H1 (cell line): ENCODE data around the gene SYNJ1. TPM values are rescaled to one million over a fixed set of nuclear protein-coding genes. Genes with fewer than 3 reads are reported as not detected.
"Not testable (repeated sequence)": the region's sequence is repeated elsewhere in the genome, so short reads cannot be mapped to it uniquely, and the experiment has no call there.

Experiments used
- CTCF ChIA-PET: fragments of 300-600 bp; sonication (Branson Sonifier 250); formaldehyde crosslinking; loops from one replicate; lab custom pipeline; 2021; ENCODE audit not compliant: partially characterized antibody; lab: Charles Lee
- POLR2A ChIA-PET: fragments of 300-600 bp; sonication (Branson Sonifier 250); formaldehyde crosslinking; loops from one replicate; lab custom pipeline; 2021; ENCODE audit warnings: inconsistent platforms; ENCODE audit not compliant: partially characterized antibody; lab: Charles Lee
- DNase-seq, 2 experiments: peaks; one replicate each; pipeline versions ENCODE4 v3.0.0 to v3.0.0-alpha.2; 2010 to 2022; ENCODE audit warnings: low spot score in 2 of 2, low read depth in 1 of 2, mixed read lengths in 1 of 2
- FAIRE-seq: peaks from 2 replicates; lab custom pipeline; 2011; peaks lifted over from hg19 to GRCh38; lab: Jason Lieb, UNC
- H2AFZ ChIP-seq: 2 replicates; pipeline ENCODE4 v1.8.1; 2012; ENCODE audit warnings: low read length, inconsistent platforms
- H2AK5ac ChIP-seq: 2 replicates; pipeline ENCODE4 v1.6.1; 2013; ENCODE audit warnings: low read depth, low read length
- H2BK120ac ChIP-seq: replicated peaks from 2 replicates; pipeline ENCODE3; 2013; ENCODE audit warnings: low read depth, low read length, inconsistent platforms
- H2BK12ac ChIP-seq: 2 replicates; pipeline ENCODE4 v1.6.1; 2013; ENCODE audit warnings: low read depth, low read length
- H2BK15ac ChIP-seq: 2 replicates; pipeline ENCODE4 v1.6.1; 2013; ENCODE audit warnings: low read length
- H2BK20ac ChIP-seq: 2 replicates; pipeline ENCODE4 v1.6.1; 2013; ENCODE audit warnings: low read length
- H2BK5ac ChIP-seq: 2 replicates; pipeline ENCODE4 v1.6.1; 2013; ENCODE audit warnings: low read depth, low read length
- H3K14ac ChIP-seq: 2 replicates; pipeline ENCODE4 v1.6.1; 2013; ENCODE audit warnings: inconsistent platforms; ENCODE audit not compliant: insufficient read length
- H3K18ac ChIP-seq: 2 replicates; pipeline ENCODE4 v1.6.1; 2013; ENCODE audit warnings: low read length; ENCODE audit errors: extremely low read depth
- H3K23ac ChIP-seq: 2 replicates; pipeline ENCODE4 v1.6.1; 2013; ENCODE audit warnings: inconsistent platforms; ENCODE audit not compliant: insufficient read length
- H3K23me2 ChIP-seq: 2 replicates; pipeline ENCODE4 v1.6.1; 2013; ENCODE audit warnings: low read depth, low read length
- H3K27ac ChIP-seq: 2 replicates; pipeline ENCODE4 v1.6.1; 2011; ENCODE audit warnings: low read depth, low read length, inconsistent platforms
- H3K27me3 ChIP-seq, 4 experiments: replicated peaks in 1 of 4; 1 replicate in 1 of 4; 2 replicates in 3 of 4; pipeline versions ENCODE4 v1.6.1 to v1.8.1; 2011 to 2013; ENCODE audit warnings: low read length in 3 of 4, mild to moderate bottlenecking in 3 of 4, inconsistent platforms in 2 of 4, mixed read lengths in 2 of 4, moderate library complexity in 1 of 4; ENCODE audit not compliant: control insufficient read depth in 3 of 4, insufficient read depth in 3 of 4; ENCODE audit errors: extremely low read depth in 1 of 4
- H3K36me3 ChIP-seq, 4 experiments: 2 replicates each; pipeline versions ENCODE4 v1.6.1 to v1.8.1; 2011 to 2013; ENCODE audit warnings: mild to moderate bottlenecking in 4 of 4, low read length in 3 of 4, moderate library complexity in 2 of 4, control low read depth in 1 of 4, inconsistent platforms in 1 of 4; ENCODE audit not compliant: insufficient read depth in 4 of 4, control insufficient read depth in 2 of 4
- H3K4ac ChIP-seq: replicated peaks from 2 replicates; pipeline ENCODE3; 2013; ENCODE audit warnings: low read length, low read depth, mixed read lengths, inconsistent platforms; ENCODE audit not compliant: insufficient read length
- H3K4me1 ChIP-seq, 4 experiments: replicated peaks in 1 of 4; 1 replicate in 1 of 4; 2 replicates in 3 of 4; pipeline versions ENCODE4 v1.6.1 to v1.8.1; 2011 to 2013; ENCODE audit warnings: low read length in 3 of 4, inconsistent platforms in 2 of 4, mixed read lengths in 1 of 4; ENCODE audit not compliant: insufficient read depth in 4 of 4, control insufficient read depth in 3 of 4
- H3K4me2 ChIP-seq, 2 experiments: 2 replicates each; pipeline versions ENCODE4 v1.6.1 to v1.8.1; 2011 to 2013; ENCODE audit warnings: low read depth in 2 of 2, low read length in 2 of 2, control low read depth in 1 of 2, inconsistent platforms in 1 of 2, mild to moderate bottlenecking in 1 of 2; ENCODE audit not compliant: insufficient read depth in 1 of 2
- H3K4me3 ChIP-seq, 4 experiments: fragments of 200-600, 300-600 bp in 1 of 4; sonication (generic), shearing (Covaris generic), sonication (Bioruptor Twin) in 1 of 4; 2 replicates each; pipeline versions ENCODE4 v1.5.1 to v1.8.1; 2011 to 2016; ENCODE audit warnings: low read length in 4 of 4, low read depth in 3 of 4, control low read depth in 2 of 4, inconsistent platforms in 2 of 4, mild to moderate bottlenecking in 2 of 4, mixed read lengths in 1 of 4, moderate library complexity in 1 of 4; ENCODE audit not compliant: insufficient read depth in 2 of 4; ENCODE audit errors: extremely low read depth in 1 of 4
- H3K56ac ChIP-seq: replicated peaks from 2 replicates; pipeline ENCODE3; 2013; ENCODE audit warnings: low read depth, mild to moderate bottlenecking, mixed read lengths, low read length, inconsistent platforms; ENCODE audit not compliant: insufficient read length
- H3K79me1 ChIP-seq: 2 replicates; pipeline ENCODE4 v1.6.1; 2013; ENCODE audit warnings: low read depth, low read length, control low read depth
- H3K79me2 ChIP-seq, 2 experiments: 2 replicates each; pipeline versions ENCODE4 v1.6.1 to v1.8.1; 2012 to 2013; ENCODE audit warnings: low read length in 2 of 2, mild to moderate bottlenecking in 2 of 2, inconsistent platforms in 1 of 2; ENCODE audit not compliant: insufficient read depth in 2 of 2, control insufficient read depth in 1 of 2
- H3K9ac ChIP-seq, 4 experiments: replicated peaks in 1 of 4; 1 replicate in 1 of 4; 2 replicates in 3 of 4; pipeline versions ENCODE4 v1.6.1 to v1.8.1; 2011 to 2013; ENCODE audit warnings: low read depth in 3 of 4, low read length in 3 of 4, control low read depth in 2 of 4, mild to moderate bottlenecking in 2 of 4, moderate library complexity in 2 of 4, inconsistent platforms in 1 of 4; ENCODE audit errors: extremely low read depth in 1 of 4
- H3K9me3 ChIP-seq, 2 experiments: 2 replicates each; pipeline versions ENCODE4 v1.6.1 to v1.8.1; 2012 to 2013; ENCODE audit warnings: mild to moderate bottlenecking in 2 of 2, moderate library complexity in 2 of 2, control low read depth in 1 of 2, inconsistent platforms in 1 of 2, low read depth in 1 of 2, low read length in 1 of 2, mixed read lengths in 1 of 2; ENCODE audit not compliant: insufficient read depth in 2 of 2
- H4K20me1 ChIP-seq, 2 experiments: replicated peaks in 1 of 2; 2 replicates each; pipeline versions ENCODE3 to v1.8.1; 2011 to 2013; ENCODE audit warnings: inconsistent platforms in 2 of 2, low read length in 2 of 2, mild to moderate bottlenecking in 1 of 2; ENCODE audit not compliant: insufficient read depth in 2 of 2, control insufficient read depth in 1 of 2
- H4K5ac ChIP-seq: 2 replicates; pipeline ENCODE4 v1.6.1; 2013; ENCODE audit warnings: low read length, low read depth, mixed read lengths, inconsistent platforms; ENCODE audit not compliant: insufficient read length
- H4K8ac ChIP-seq: 2 replicates; pipeline ENCODE4 v1.8.0; 2013; ENCODE audit warnings: mild to moderate bottlenecking, moderate library complexity, low read length, inconsistent platforms; ENCODE audit not compliant: insufficient read depth; ENCODE audit errors: extremely low read depth
- H4K91ac ChIP-seq: replicated peaks from 2 replicates; pipeline ENCODE3; 2013; ENCODE audit warnings: low read length, mixed read lengths, inconsistent platforms; ENCODE audit not compliant: insufficient read length
- EP300 ChIP-seq, 2 experiments: IDR thresholded peaks; 1 replicate in 1 of 2; 2 replicates in 1 of 2; pipeline ENCODE4 v1.6.1; 2011 to 2012; ENCODE audit warnings: low read depth in 2 of 2, low read length in 2 of 2, mild to moderate bottlenecking in 2 of 2, borderline replicate concordance in 1 of 2, inconsistent platforms in 1 of 2, moderate library complexity in 1 of 2
- WGBS, 2 experiments: shearing (Covaris generic) in 1 of 2; methylation state at CpG; one replicate each; pipeline versions ENCODE4 v1.1.6 to v1.1.7; 2013 to 2015; ENCODE audit warnings: low lambda C conversion rate in 2 of 2, mixed read lengths in 2 of 2, inconsistent platforms in 1 of 2, low coverage in 1 of 2, missing lambda C conversion rate in 1 of 2; ENCODE audit not compliant: insufficient replicate concordance in 2 of 2, insufficient coverage in 1 of 2, insufficient read length in 1 of 2; ENCODE audit errors: extremely low coverage in 1 of 2, missing lambda C conversion rate in 1 of 2; 5-methylcytosine and 5-hydroxymethylcytosine counted together
- polyA plus RNA-seq, 7 experiments: library from polyadenylated mRNA; depleted of rRNA in 3 of 7; stranded (reverse) in 5 of 7; unstranded in 2 of 7; fragments of >200 nt in 5 of 7; fragments of 200-250 nt in 2 of 7; gene quantifications; 1 replicate in 5 of 7; 2 replicates in 1 of 7; 4 replicates in 1 of 7; pipeline versions ENCODE4 v1.2.1 to v1.2.3, GENCODE V29; 2011 to 2013; ENCODE audit warnings: missing spikeins in 2 of 7, mixed read lengths in 2 of 7
- total RNA-seq: library from RNA; stranded (reverse); fragmentation: NEBNext Ultra II Directional; extraction: Animal tissue kit (Norgen Biotek cat#: 25700); gene quantifications from 2 replicates; pipeline ENCODE4 v1.2.1, GENCODE V29; 2021

SYNJ1 gene
- total and polyA plus RNA-seq, 2 of the 8 experiments (the other 6 are each of a cell fraction or from before 2014, with no cell fraction given) = 1.3 to 4.3 TPM

GRCh38 chr21:32664095-32664494, 63.7 kb downstream of the SYNJ1 start:
- H4K5ac ChIP-seq, H3K4ac ChIP-seq, H2BK5ac ChIP-seq, H3K36me3 ChIP-seq, H3K27me3 ChIP-seq, H3K9ac ChIP-seq: not testable (repeated sequence)
- TF ChIP-seq EP300 (IDR thresholded peaks at IDR 0.05; ENCODE audit: borderline replicate concordance in 1 of 2, low read depth in 2 of 2, low read length in 2 of 2) = peak in 1 of 2 experiments; percentile 89; a peak in 1 of 3 replicates
- TF ChIP-seq, all 59 proteins: peak for 1; not testable (repeated sequence) for 58
- H3K56ac ChIP-seq, H3K79me1 ChIP-seq, FAIRE-seq, H3K4me3 ChIP-seq, H3K79me2 ChIP-seq, H3K14ac ChIP-seq, H2BK12ac ChIP-seq, H3K18ac ChIP-seq, H3K4me2 ChIP-seq, H4K8ac ChIP-seq, H3K4me1 ChIP-seq, H3K23ac ChIP-seq, H2BK20ac ChIP-seq, H2BK120ac ChIP-seq, H3K23me2 ChIP-seq, H2AK5ac ChIP-seq, H4K20me1 ChIP-seq, DNase-seq, H4K91ac ChIP-seq, POLR2A ChIA-PET, H3K9me3 ChIP-seq, H2AFZ ChIP-seq, H3K27ac ChIP-seq, H2BK15ac ChIP-seq: not testable (repeated sequence)
- 100% methylated on average over 2 of the region's 2 CpGs; no CpG with 5 or more reads in 1 of the 2 experiments for WGBS, 2 experiments
- CTCF ChIA-PET = interaction anchor here (0.6 to 1.3 kb wide), 3 partner anchors 8 to 493 kb away, joined by 3 to 4 read pairs (median 3); no protein-coding TSS in a partner anchor

- H3K9me3 ChIP-seq, FAIRE-seq, H3K23ac ChIP-seq, H2AK5ac ChIP-seq, H3K27ac ChIP-seq, H2BK120ac ChIP-seq, H4K20me1 ChIP-seq, H3K23me2 ChIP-seq, H3K27me3 ChIP-seq, H3K9ac ChIP-seq, H3K14ac ChIP-seq, H3K4me3 ChIP-seq, DNase-seq, H3K36me3 ChIP-seq, H4K91ac ChIP-seq, CTCF ChIA-PET, H2BK5ac ChIP-seq, H3K4me1 ChIP-seq, H3K56ac ChIP-seq, H2BK12ac ChIP-seq, H3K79me2 ChIP-seq, H3K79me1 ChIP-seq, H2BK20ac ChIP-seq, H3K4ac ChIP-seq, H3K18ac ChIP-seq, H2BK15ac ChIP-seq, H2AFZ ChIP-seq, POLR2A ChIA-PET, H4K5ac ChIP-seq, H3K4me2 ChIP-seq, H4K8ac ChIP-seq: not testable (repeated sequence)
- WGBS, 2 experiments = 91% methylated on average over 10 of the region's 10 CpGs; no CpG with 5 or more reads in 1 of the 2 experiments
Measured at GRCh38 chr21:32661981-32662380, 65.8 kb downstream of the SYNJ1 start.
